Measurements from ENCODE around the gene INPP5F. TPM values are rescaled to one million over a fixed set of nuclear protein-coding genes. Genes with fewer than 3 reads are reported as not detected.

INPP5F gene
- total and polyA plus RNA-seq, 10 of the 15 experiments (the other 5 are each of a cell fraction or from before 2014, with no cell fraction given): 6.0 to 49.3 (median 34.3) TPM

DNA sequence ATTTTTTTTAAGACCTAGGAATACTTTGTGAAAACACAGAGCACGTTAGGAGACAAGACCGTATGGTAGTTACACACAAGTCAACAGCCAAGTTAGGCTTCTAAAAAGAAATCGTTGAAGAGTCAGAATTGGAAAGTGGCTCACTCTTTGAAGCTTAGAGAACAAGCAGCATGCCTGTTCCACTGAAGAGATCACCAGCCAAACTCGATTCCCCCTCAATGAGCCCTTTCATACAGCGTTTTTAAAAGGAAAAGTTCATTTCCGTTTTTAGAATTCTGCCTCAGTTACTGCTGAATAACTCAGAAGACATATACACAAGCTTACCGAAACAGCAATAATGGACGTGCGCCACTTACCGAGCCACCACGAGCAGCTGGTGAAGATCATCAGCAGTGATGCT, 105.8 kb downstream of the INPP5F start:
- no peak for ATAC-seq
- Histone ChIP-seq H4K20me1 (ENCODE audit: control insufficient read depth, insufficient read depth) (no peaks in the 10 kb centered on the region), H3K36me3 (ENCODE audit: control insufficient read depth in 2 of 2, insufficient read depth in 2 of 2, low read length in 1 of 2) (peaks cover 6 to 43% of the 10 kb centered on the region in 2 experiments), H3K79me2 (ENCODE audit: control insufficient read depth, insufficient read depth, low read length) (no peaks in the 10 kb centered on the region), H3K27ac (ENCODE audit: control insufficient read depth, insufficient read depth) (no peak overlapping the region), H3K27me3 (replicated peaks in 1 of 2; ENCODE audit: control insufficient read depth in 2 of 2, insufficient read depth in 2 of 2, low read length in 1 of 2) (no peaks in the 10 kb centered on the region), H3K9me3 (replicated peaks; ENCODE audit: control insufficient read depth, insufficient read depth, low read length) (no peaks in the 10 kb centered on the region), H2AFZ (ENCODE audit: control insufficient read depth, low read depth, low read length) (no peak overlapping the region), H3K9ac (ENCODE audit: control insufficient read depth, insufficient read depth, low read length) (no peak overlapping the region), H3K4me1 (ENCODE audit: control insufficient read depth, insufficient read depth, low read length) (no peaks in the 10 kb centered on the region), H3K4me3 (no peak overlapping the region), H3K4me2 (ENCODE audit: control insufficient read depth, insufficient read depth) (no peak overlapping the region)
- WGBS (ENCODE audit: insufficient coverage, insufficient replicate concordance, low lambda C conversion rate, missing lambda C conversion rate): 96% methylated on average over 11 of the region's 11 CpGs
- BruUV-seq (replicated peaks): no TSS peak
- in situ Hi-C loops (cut with MboI): no loop called here
- ChIA-PET SMC1A (ENCODE audit: uncharacterized antibody, unreplicated experiment) (interaction anchor here (0.8 to 3.1 kb wide), 6 partner anchors 28 to 144 kb away, joined by 4 to 15 read pairs (median 8); no protein-coding TSS in a partner anchor), POLR2A (interaction anchor here (1.2 kb wide), 1 partner anchor 81 kb away, joined by 3 read pairs; no protein-coding TSS in a partner anchor), CTCF (interaction anchor here (0.9 to 5.9 kb wide), 7 partner anchors 22 to 145 kb away, joined by 3 to 37 read pairs (median 3); no protein-coding TSS in a partner anchor), RAD21 (ENCODE audit: unreplicated experiment) (interaction anchor here (2.2 to 3.7 kb wide), 2 partner anchors 28 to 81 kb away, joined by 6 to 12 read pairs; no protein-coding TSS in a partner anchor)
- no peak for TF ChIP-seq HDAC6 (IDR thresholded peaks at IDR 0.05; ENCODE audit: unreplicated experiment)
- no peak for TF ChIP-seq HDAC2 (IDR thresholded peaks at IDR 0.05)
- no peak for TF ChIP-seq CBX3 (IDR thresholded peaks at IDR 0.05; ENCODE audit: borderline replicate concordance, low read depth)
- no peak for TF ChIP-seq PAX8 (IDR thresholded peaks at IDR 0.05)
- TF ChIP-seq, protein P1, sequence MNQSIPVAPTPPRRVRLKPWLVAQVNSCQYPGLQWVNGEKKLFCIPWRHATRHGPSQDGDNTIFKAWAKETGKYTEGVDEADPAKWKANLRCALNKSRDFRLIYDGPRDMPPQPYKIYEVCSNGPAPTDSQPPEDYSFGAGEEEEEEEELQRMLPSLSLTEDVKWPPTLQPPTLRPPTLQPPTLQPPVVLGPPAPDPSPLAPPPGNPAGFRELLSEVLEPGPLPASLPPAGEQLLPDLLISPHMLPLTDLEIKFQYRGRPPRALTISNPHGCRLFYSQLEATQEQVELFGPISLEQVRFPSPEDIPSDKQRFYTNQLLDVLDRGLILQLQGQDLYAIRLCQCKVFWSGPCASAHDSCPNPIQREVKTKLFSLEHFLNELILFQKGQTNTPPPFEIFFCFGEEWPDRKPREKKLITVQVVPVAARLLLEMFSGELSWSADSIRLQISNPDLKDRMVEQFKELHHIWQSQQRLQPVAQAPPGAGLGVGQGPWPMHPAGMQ (IDR thresholded peaks at IDR 0.05; ENCODE audit: borderline replicate concordance): no peak
- TF ChIP-seq HCFC1 (IDR thresholded peaks at IDR 0.05; ENCODE audit: low read length): no peak
- no peak for TF ChIP-seq RUNX3 (IDR thresholded peaks at IDR 0.05; ENCODE audit: low read length)
- TF ChIP-seq, protein P2, sequence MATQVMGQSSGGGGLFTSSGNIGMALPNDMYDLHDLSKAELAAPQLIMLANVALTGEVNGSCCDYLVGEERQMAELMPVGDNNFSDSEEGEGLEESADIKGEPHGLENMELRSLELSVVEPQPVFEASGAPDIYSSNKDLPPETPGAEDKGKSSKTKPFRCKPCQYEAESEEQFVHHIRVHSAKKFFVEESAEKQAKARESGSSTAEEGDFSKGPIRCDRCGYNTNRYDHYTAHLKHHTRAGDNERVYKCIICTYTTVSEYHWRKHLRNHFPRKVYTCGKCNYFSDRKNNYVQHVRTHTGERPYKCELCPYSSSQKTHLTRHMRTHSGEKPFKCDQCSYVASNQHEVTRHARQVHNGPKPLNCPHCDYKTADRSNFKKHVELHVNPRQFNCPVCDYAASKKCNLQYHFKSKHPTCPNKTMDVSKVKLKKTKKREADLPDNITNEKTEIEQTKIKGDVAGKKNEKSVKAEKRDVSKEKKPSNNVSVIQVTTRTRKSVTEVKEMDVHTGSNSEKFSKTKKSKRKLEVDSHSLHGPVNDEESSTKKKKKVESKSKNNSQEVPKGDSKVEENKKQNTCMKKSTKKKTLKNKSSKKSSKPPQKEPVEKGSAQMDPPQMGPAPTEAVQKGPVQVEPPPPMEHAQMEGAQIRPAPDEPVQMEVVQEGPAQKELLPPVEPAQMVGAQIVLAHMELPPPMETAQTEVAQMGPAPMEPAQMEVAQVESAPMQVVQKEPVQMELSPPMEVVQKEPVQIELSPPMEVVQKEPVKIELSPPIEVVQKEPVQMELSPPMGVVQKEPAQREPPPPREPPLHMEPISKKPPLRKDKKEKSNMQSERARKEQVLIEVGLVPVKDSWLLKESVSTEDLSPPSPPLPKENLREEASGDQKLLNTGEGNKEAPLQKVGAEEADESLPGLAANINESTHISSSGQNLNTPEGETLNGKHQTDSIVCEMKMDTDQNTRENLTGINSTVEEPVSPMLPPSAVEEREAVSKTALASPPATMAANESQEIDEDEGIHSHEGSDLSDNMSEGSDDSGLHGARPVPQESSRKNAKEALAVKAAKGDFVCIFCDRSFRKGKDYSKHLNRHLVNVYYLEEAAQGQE (IDR thresholded peaks at IDR 0.05; ENCODE audit: low read depth, low read length): no peak
- no peak for TF ChIP-seq MLLT1 (IDR thresholded peaks at IDR 0.05)
- TF ChIP-seq YY1 (IDR thresholded peaks at IDR 0.05; ENCODE audit: low read depth, low read length): no peak
- intact Hi-C loops (cut with micrococcal nuclease; ENCODE audit: unreplicated experiment): no loop called here
- no peak for DNase-seq (ENCODE audit: low read depth, low spot score)
- no peak for FAIRE-seq
